Effector CD8-positive, alpha-beta T cell (primary cell): Measurements from ENCODE around the gene OTOR.

Source experiments
- DNase-seq: peaks from one replicate; lab custom pipeline; 2025; lab: John Stamatoyannopoulos, UW

Gene OTOR

DNA sequence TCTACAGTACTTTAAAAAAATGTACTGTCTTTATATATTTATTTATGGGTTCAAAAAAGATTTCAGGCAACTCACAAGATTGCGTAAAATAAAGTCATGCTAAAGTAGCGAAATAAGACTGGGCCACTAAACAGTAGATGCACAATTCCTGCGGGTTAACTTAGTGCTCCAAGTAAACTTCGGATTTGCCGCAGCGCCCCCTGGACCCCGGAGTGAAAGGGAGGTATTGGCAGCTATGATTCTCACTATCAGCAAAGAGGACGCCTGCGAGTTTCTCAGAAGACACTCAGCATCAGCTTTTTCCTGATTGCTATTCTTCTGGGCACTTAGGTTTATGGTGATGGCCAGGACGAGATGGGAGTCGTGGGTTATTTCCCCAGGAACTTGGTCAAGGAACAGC lies 1.4 kb downstream of the OTOR start:
- no peak for DNase-seq

DNA sequence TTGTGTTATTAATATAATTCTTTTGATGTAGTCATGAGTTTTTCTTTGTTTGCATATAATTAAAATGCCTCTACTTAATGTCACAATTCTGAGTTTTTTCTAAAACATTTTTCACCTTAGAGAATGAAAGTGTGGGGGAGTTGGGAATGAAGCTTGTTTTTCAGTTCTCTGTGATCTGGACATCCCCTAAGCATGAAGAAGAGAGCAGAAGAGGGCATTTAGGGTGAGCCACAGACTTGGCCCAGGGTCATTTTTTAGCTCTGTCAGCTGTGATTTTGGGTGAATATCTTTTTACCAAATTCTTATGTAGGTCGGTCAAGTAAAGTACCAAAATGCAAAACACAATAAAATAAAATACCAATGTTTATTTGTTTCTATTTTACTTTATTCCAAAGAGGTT lies 3.9 kb downstream of the OTOR start:
- no peak for DNase-seq

DNA sequence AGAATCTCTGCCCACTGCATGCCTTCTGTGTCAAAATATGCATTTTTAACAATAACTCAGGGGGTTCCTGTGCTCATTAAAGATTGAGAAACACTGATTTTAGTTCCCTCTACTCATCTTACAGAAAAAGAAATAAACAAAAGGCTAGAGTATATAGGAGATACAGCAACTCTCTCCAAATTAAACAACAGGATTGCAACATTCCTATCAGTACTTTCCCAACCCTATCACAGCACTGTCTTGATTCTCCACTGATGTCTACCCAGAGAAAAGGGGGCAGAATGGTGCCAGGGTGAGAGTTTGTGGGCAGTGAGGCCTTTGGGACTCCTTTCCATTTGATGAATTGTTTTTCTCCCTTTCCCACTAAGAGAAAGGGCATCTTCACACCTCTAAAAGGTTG lies 4.7 kb downstream of the OTOR start:
- DNase-seq = no peak

DNA sequence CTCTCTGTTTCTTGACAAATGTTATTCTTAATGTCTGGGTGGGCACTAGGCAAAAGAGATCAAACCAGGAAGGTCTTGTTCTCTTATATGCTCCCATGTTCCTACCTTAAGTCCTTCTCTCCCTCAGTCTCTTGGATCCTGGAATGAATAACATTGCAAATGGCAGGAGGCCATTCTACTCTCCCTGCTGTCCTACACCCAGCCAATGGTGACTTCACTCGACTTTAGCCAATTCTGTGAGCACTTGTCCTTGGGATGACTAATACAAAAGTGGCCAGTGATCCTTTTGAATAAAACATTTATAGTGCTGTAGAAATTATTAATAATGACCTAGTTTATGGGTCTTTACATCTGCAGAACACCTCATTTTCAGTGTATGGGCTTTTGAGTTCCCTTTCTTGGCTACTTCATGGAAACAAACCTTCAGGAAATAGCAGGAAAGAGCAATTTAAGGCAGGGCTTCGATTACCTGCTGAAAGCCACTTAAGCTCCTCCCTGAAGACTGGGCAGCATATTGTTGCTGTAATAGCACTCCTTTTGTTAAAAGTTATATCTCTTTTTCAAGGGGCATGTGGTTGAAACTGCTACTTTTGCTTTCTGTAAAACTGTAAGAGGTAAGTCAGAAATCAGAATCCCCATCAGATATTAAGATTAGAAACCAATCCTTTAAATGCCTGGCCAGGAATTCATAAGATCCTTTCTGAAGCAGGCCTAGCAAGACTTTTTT lies 10.5 kb downstream of the OTOR start:
- no peak for DNase-seq

DNA sequence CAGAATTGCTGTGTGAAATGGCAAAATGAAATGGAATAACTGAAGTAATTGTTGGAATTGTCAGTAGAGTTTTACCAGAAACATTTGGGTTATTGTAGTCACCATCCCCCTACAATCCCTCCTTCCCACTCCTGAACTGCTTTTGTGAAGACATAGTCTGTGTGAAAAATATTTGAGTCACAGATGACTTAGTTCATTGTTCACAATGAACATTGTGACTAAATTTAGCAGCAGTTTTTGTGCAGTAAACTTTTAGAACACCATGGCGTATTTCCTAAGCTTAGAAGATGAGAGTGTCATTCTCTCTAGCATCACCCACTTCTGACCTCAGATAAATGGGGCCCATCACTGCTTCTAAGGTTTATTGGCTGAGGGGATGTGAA lies 11.0 kb downstream of the OTOR start:
- DNase-seq = no peak

DNA sequence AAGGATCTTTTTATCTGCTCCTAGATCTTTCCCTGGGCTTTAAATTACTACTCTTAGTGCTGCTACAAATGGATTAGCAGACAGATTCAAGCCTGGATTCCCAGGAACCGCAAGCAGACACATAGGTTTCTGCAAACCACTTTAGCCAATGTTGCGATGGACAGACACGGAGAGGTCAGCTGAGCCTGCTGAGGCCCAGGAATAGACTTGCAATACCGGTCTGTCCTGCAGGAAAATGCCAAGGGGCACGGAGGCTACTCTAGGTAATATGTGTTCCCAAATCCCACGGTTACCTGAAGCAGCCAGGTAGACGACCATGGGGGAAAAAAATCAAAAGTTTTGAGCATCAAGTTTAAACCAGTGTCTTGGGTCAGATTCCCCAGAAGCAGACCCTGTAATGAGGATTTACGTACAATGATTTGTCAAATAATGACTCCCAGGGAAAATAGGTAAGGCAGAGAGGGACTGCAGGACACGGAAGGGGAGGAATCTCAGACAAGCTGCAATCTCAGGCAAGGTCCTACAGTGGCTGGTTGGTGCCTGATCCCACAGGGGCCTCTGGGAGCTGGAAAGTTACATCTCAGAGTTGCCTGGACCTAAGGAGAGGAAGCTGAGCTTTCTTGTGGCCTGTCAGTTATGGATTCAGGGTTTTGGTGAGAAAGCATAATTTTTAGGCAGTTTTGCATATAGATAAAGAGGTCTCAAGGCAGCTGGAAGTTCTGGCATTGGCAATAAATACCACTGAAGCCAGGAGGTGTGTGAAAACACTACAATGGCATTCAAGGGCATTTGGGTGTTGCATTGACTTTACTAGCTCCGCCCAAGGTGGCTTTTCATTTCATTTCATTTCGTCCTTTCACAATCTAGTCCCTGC lies 12.5 kb downstream of the OTOR start:
- no peak for DNase-seq

DNA sequence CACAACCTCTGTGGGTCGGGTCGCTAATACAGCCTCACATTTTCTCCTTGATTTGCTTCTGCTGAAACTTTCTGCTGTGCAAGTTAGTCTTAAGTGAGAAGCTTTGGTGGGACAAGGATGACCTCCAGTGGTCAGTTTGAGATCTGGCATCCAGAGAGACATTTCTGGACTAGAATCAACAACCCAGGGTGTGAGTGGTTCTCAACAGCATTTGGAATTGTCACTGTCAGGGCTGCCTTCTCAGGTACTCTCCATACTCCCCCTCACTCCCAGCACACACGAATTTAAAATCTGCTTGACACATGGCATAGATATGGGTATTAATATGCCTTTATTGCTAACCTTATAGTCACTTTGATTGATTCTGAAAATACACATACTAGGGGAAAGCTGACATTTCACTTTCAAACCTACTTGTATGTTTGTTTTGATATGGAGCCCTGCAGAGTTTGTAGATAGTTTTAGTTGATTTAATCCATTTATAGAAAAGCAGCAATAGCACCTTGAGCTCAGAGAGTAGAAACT lies 13.2 kb downstream of the OTOR start:
- peak; percentile 12 for DNase-seq

DNA sequence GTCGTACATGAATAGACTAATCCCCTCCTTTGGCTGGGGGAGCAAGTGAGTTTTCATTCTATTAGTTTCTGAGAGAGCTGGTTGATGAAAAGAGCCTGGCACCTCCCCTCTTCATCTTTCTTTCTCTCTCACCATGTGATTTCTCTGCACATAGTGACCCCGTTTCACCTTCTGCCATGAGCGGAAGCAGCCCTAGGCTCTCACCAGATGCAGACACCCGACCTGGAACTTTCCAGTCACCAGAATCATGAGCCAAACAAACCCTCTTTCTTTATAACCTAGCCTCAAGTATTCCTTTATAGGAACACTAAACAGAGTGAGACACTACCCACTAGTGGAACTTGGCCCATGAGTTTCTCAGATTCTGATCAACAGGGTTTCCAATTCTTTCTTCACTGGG lies 16.4 kb downstream of the OTOR start:
- DNase-seq = no peak

DNA sequence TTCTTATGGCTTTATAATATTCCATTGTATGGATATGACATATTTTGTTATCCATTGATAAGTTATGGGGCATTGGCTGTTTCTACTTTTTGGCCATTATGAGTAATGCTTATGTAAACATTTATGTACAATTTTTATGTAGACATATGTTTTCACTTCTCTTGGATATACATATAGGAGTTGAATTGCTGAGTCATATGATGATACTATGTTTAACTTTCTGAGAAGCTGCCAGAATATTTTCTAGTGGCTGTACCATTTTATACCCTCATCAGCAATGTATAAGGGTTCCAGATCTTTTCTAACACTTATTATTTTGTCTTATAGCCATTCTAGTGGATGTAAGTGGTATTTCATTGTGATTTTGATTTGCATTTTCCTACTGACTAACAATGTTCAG lies 23.1 kb downstream of the OTOR start:
- DNase-seq = no peak

DNA sequence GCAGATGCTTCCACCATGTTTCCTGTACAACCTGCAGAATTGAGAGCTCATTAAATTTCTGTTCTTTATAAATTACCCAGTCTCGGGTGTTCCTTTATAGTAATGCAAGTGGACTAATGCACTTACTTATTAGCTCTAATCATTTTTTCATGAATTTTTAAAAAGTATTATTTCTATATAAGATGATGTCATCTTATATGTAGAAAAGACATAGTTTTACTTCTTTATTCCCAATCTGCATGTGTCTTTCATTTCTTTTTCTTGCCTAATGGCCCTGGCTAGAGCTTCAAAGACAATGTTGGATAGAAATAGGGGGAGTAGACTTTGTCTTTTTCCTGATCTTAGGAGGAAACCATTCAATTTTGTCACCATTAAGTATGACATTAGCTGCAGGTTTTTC lies 27.8 kb downstream of the OTOR start:
- no peak for DNase-seq

DNA sequence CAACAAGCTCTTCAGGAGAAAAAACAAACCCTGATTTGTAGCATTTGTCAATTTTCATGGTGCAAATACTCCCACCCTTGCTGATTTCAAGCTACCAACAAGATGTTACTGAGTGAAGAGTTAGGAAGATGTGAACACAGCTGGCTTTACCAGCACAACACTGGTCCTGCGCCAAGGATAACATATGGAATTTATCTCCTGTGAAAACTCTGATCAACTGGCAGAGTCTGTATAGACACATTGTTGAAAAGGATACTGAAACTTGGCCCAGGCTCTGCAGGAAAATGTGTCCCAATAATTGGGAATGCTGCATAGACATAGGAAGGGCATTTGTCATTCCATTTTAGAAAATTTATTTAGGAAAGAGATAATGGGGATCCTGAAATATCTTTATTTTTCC lies 29.0 kb downstream of the OTOR start:
- no peak for DNase-seq

DNA sequence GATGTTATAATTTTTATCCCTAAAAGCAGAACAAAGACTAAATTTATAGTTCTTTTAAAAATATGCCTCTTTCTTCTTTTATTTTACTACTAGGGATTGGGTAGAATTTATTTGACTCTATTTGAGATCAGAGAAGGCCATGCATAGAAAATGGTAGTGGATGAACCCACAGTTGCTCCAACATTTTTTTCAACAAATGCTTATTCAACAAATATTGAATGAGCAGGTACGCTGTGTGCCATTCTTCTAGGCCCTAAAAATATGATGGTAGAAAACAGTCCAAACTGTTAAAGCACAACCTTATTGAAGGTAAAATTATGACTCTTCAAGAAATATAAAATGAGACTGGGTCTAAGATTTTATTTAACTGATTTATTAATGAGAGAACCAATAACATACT lies 30.0 kb downstream of the OTOR start:
- DNase-seq = no peak

DNA sequence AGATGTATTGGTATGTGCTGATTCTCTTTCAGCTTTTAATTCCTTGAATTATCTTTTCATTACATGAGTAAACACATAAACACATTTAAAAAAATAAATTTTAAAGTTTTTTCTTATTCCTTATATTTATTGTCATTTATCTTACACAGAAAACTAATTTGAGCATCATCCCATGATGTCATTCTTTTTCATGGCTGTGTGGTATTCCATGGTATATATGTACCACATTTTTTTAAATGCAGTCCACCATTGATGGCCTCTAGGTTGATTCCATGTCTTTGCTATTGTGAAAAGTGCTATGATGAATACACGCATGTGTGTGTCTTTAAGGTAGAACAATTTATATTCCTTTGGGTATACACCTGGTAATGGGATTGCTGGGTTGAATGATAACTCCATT lies 33.3 kb downstream of the OTOR start:
- DNase-seq = no peak

DNA sequence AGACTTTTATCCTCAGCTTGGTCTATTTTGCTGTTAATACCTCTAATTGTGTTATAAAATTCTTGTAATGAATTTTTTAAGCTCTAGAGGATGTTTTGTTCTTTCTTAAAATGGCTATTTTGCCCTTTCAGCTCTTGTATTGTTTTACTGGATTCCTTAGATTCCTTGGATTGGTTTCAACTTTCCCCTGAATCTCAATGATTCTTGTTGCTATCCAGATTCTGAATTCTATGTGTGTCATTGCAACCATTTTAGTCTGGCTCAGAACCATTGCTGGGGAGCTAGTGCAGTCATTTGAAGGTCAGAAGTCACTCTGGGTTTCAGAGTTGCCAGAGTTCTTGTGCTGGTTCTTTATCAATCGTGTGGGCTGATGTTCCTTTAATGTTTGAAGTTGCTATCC lies 37.1 kb downstream of the OTOR start:
- no peak for DNase-seq
